Activated naive CD8-positive, alpha-beta T cell treated with anti-CD3 and anti-CD28 coated beads, Interleukin-2, amount 10 ng/mL, durations not matched to agents 7 days and 5 days (primary cell): ENCODE results near the gene EPB41L5. TPM values are rescaled to one million over a fixed set of nuclear protein-coding genes. Genes with fewer than 3 reads are reported as not detected.
"Not testable (repeated sequence)": the region's sequence is repeated elsewhere in the genome, so short reads cannot be mapped to it uniquely, and the experiment has no call there.

Source experiments
- ATAC-seq: fragments of 150-1000 bp; cut with Tn5 transposase; one replicate; pipeline ENCODE4 v1.10.0; 2021; ENCODE audit warnings: low read depth, moderate library complexity
- POLR2A ChIA-PET: fragments of 350-600 bp; sonication (Branson Sonifier 250); formaldehyde crosslinking; loops from one replicate; lab custom pipeline; 2021; ENCODE audit warnings: antibody characterized with exemption; lab: Charles Lee
- DNase-seq: peaks from one replicate; pipeline ENCODE4 v3.0.0; 2021
- H3K27ac Mint-ChIP-seq: one replicate; pipeline ENCODE4 v1.8.0; 2022; ENCODE audit warnings: mild to moderate bottlenecking, mixed read lengths
- H3K27me3 Mint-ChIP-seq: one replicate; pipeline ENCODE4 v1.8.0; 2022; ENCODE audit warnings: mild to moderate bottlenecking, moderate library complexity, mixed read lengths
- H3K36me3 Mint-ChIP-seq: one replicate; pipeline ENCODE4 v1.8.0; 2021; ENCODE audit warnings: mild to moderate bottlenecking, mixed read lengths
- H3K4me1 Mint-ChIP-seq: one replicate; pipeline ENCODE4 v1.8.0; 2021; ENCODE audit warnings: mixed read lengths
- H3K4me3 Mint-ChIP-seq: one replicate; pipeline ENCODE4 v1.8.0; 2022; ENCODE audit warnings: mild to moderate bottlenecking, moderate library complexity, mixed read lengths
- H3K9me3 Mint-ChIP-seq: one replicate; pipeline ENCODE4 v1.8.0; 2021; ENCODE audit warnings: mixed read lengths
- total RNA-seq, 2 experiments: library from RNA; stranded (reverse); gene quantifications; one replicate each; pipeline ENCODE4 v1.2.3, GENCODE V29; 2021

The EPB41L5 gene
- total RNA-seq, 2 experiments from 2014 or later = 6.6 to 6.7 TPM

DNA sequence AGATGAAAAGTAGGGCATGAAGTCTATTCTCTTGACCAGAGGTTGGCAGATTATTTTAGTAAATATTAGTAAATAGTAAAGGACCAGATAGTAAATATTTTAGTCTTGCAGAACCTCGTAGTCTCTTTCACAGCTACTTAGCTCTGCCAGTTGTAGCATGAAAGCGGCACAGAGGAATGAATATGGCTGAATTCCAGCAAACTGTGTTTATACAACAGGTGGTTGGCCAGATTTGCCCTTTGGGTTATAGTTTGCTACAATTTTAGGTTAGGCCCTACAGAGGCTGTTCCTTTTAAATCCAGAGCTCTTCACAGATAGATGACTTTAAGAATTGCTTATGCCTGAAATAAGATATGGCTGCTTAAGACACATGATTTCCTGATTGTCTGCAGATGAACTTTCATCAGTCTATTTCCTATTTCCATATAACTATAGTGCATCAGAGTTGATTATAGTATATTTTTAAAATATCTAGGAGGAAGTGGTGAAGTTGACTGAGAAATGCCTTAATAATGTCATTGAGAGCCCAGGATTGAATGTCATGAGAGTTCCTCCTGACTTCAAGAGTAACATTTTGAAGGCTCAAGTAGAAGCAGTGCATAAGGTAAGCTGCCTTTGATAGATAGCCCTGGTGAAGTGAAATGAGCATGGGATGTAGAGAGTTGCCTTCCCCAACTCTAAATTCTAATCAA lies 129.8 kb downstream of the EPB41L5 start:
- DNase-seq (no peak), ATAC-seq (no peak)
- POLR2A ChIA-PET = no interaction called here
- no peaks in the 10 kb centered on the region for H3K4me1 Mint-ChIP-seq
- no peak overlapping the region for H3K4me3 Mint-ChIP-seq
- no peak overlapping the region for H3K27ac Mint-ChIP-seq
- H3K27me3 Mint-ChIP-seq = no peaks in the 10 kb centered on the region
- H3K36me3 Mint-ChIP-seq = no peaks in the 10 kb centered on the region
- no peaks in the 10 kb centered on the region for H3K9me3 Mint-ChIP-seq

DNA sequence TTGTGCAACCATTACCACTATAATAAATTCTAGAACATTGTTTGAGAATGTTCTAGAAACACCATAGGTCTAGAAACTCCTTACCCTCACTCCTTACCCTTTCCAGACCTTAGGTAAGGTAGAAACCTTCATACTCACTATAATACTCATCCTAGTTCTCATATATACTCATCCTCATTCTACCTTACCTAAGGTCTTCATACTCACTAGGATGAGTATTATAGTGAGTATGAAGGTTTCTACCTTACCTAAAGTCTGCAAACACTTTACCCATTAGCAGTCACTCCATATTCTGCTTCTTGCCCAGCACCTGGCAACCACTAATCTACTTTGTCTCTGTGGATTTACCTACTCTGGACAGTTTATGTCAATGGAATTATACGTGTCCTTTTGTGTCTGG lies 135.4 kb downstream of the EPB41L5 start:
- peaks cover 4% of the 10 kb centered on the region for H3K36me3 Mint-ChIP-seq
- H3K27me3 Mint-ChIP-seq = no peaks in the 10 kb centered on the region
- DNase-seq (no peak), ATAC-seq (no peak)
- H3K4me3 Mint-ChIP-seq = no peak overlapping the region
- no peak overlapping the region for H3K27ac Mint-ChIP-seq
- peaks cover 8% of the 10 kb centered on the region for H3K9me3 Mint-ChIP-seq
- POLR2A ChIA-PET = interaction anchor here (0.6 kb wide), 1 partner anchor 388 kb away, joined by 4 read pairs; no protein-coding TSS in a partner anchor
- H3K4me1 Mint-ChIP-seq = no peaks in the 10 kb centered on the region

DNA sequence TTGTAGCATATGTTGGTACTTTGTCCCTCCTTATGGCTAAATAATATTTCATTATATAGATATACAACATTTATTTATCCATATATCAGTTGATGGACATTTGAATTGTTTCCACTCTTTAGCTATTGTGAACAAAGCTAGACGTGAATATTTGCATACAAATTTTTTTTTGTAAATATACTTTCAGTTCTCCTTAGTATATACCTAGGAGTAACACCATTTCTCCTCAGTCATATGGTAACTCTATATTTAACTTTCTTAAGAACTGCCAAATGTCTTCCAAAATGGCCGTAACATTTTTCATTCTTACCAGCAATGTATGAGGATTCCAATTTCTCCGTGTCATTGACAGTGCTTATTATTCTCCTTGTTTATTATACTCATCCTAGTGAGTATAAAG lies 135.8 kb downstream of the EPB41L5 start:
- Mint-ChIP-seq H3K4me1 (no peaks in the 10 kb centered on the region), H3K4me3 (no peak overlapping the region), H3K27me3 (no peaks in the 10 kb centered on the region), H3K27ac (no peak overlapping the region), H3K36me3 (peaks cover 4% of the 10 kb centered on the region), H3K9me3 (peaks cover 8% of the 10 kb centered on the region)
- POLR2A ChIA-PET = no interaction called here
- no peak for DNase-seq
- no peak for ATAC-seq

DNA sequence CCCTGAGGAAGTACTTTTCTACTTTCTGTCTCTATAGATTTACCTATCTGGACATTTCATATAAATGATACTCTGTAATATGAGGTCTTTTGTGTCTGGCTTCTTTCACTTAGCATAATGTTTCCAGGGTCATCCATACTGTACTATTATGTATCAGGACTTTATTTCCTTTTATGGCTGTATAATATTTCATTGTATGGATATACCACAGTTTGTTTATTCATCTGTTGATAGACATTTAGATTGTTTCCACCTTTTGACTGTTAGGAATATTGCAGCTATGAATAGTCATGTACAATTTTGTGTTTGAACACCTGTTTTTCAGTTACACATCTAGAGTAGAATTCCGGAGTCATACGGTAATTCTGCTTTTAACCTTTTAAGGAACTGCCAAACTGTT lies 136.5 kb downstream of the EPB41L5 start:
- DNase-seq = no peak
- POLR2A ChIA-PET = no interaction called here
- Mint-ChIP-seq H3K36me3 (peaks cover 5% of the 10 kb centered on the region), H3K4me1 (no peaks in the 10 kb centered on the region), H3K9me3 (peaks cover 8% of the 10 kb centered on the region), H3K4me3 (no peak overlapping the region), H3K27ac (no peak overlapping the region), H3K27me3 (no peaks in the 10 kb centered on the region)
- ATAC-seq = no peak

DNA sequence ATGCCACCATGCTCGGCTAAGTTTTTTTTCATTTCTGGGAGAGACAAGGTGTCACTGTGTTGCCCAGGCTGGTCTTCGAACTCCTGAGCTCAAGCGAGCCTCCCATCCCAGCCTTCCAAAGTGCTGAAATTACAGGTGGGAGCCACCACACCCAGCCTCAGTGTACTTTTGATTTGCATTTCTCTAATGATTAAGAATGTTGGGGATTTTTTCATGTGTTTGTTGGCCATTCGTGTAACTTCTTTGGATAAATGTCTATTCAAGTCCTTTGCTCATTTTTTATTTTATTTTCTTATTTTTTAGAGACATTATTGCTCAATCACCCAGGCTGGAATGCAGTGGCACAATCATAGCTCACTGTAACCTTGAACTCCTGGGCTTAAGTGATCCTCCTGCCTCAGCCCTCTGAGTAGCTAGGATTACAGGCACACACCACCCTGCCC lies 137.2 kb downstream of the EPB41L5 start:
- ATAC-seq (no peak), DNase-seq (no peak)
- Mint-ChIP-seq H3K36me3 (peaks cover 7% of the 10 kb centered on the region), H3K9me3 (peaks cover 9% of the 10 kb centered on the region), H3K27ac (no peak overlapping the region), H3K27me3 (no peaks in the 10 kb centered on the region), H3K4me1 (no peaks in the 10 kb centered on the region), H3K4me3 (no peak overlapping the region)
- POLR2A ChIA-PET = no interaction called here

DNA sequence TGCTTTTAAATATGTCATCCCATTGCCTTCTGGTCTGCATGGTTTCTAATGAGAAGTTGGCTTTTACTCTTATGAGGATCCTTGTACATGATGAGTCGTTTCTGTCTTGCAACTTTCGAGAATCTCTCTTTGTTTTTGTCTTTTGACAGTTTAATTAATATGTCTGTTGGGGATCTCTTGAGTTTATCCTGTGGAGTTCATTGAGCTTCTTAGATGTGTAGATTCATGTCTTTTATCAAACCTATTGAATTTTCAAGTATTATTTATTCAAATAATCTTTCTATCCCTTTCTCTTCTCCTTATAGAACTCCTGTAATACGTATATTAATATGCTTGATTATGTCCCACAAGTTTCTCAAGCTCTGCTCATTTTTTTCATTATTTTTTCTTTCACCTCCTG lies 142.4 kb downstream of the EPB41L5 start:
- peaks cover 22% of the 10 kb centered on the region for H3K36me3 Mint-ChIP-seq
- no peaks in the 10 kb centered on the region for H3K27me3 Mint-ChIP-seq
- DNase-seq (no peak), ATAC-seq (no peak)
- POLR2A ChIA-PET = interaction anchor here (0.7 kb wide), 1 partner anchor 152 kb away, joined by 3 read pairs; no protein-coding TSS in a partner anchor
- H3K4me3 Mint-ChIP-seq = no peak overlapping the region
- no peaks in the 10 kb centered on the region for H3K4me1 Mint-ChIP-seq
- H3K9me3 Mint-ChIP-seq = peaks cover 17% of the 10 kb centered on the region
- H3K27ac Mint-ChIP-seq = no peak overlapping the region

DNA sequence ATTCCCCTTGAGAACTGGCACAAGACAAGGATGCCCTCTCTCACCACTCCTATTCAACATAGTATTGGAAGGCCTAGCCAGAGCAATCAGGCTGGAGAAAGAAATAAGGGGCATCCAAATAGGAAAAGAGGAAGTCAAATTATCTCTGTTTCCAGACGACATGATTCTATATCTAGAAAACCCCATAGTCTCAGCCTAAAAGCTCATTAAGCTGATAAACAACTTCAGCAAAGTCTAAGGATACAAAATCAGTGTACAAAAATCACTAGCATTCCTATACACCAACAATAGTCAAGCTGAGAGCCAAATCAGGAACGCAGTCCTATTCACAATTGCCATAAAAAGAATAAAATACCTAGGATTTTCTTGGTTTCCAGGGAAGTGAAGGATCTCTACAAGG lies 145.8 kb downstream of the EPB41L5 start:
- Mint-ChIP-seq H3K36me3 (peaks cover 22% of the 10 kb centered on the region), H3K9me3 (peaks cover 10% of the 10 kb centered on the region)
- not testable (repeated sequence) for H3K4me1 Mint-ChIP-seq, H3K4me3 Mint-ChIP-seq, DNase-seq, H3K27ac Mint-ChIP-seq, ATAC-seq, H3K27me3 Mint-ChIP-seq
- POLR2A ChIA-PET = interaction anchor here (0.6 kb wide), 1 partner anchor 11 kb away, joined by 3 read pairs; no protein-coding TSS in a partner anchor

DNA sequence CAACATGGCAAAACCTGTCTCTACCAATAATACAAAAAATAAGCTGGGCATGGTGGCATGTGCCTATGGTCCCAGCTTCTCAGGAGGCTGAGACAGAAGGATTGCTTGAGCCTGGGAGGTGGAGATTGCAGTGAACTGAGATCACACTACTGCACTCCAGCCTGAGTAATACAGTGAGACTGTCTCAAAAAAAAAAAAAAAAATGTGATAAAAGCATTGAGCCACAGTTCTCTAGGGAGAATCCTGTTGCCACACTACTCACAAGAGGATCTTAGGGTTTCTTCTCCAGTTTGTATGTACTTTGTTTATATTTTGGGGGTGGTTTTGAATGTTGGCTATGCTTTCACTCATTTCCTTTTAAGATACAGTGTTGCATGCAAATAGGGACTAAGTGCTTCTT lies 148.3 kb downstream of the EPB41L5 start:
- no peaks in the 10 kb centered on the region for H3K27me3 Mint-ChIP-seq
- no peak overlapping the region for H3K4me3 Mint-ChIP-seq
- POLR2A ChIA-PET = no interaction called here
- H3K36me3 Mint-ChIP-seq = peaks cover 16% of the 10 kb centered on the region
- H3K9me3 Mint-ChIP-seq = peaks cover 5% of the 10 kb centered on the region
- DNase-seq (no peak), ATAC-seq (no peak)
- H3K27ac Mint-ChIP-seq = no peak overlapping the region
- no peaks in the 10 kb centered on the region for H3K4me1 Mint-ChIP-seq

DNA sequence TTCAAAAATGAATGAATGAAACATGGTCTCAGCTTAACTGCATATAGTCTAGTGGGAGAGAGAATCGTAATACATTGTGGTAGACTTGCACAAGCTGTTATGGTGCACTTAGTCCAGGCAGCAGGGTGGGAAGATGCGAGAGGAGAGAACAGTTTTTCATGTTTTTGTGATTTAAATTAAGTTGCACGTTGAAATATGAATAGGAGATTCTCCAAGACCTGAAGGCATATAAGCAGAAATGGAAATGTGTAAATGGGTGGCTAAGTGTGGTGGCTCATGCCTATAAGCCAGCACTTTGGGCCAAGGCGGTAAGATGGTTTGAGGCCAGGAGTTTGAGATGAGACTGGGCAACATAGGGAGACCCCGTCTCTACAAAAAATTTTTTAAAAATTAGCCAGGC lies 149.8 kb downstream of the EPB41L5 start:
- POLR2A ChIA-PET = no interaction called here
- Mint-ChIP-seq H3K9me3 (no peaks in the 10 kb centered on the region), H3K4me1 (no peaks in the 10 kb centered on the region), H3K27me3 (no peaks in the 10 kb centered on the region), H3K4me3 (no peak overlapping the region), H3K27ac (no peak overlapping the region), H3K36me3 (peaks cover 3% of the 10 kb centered on the region)
- DNase-seq (no peak), ATAC-seq (no peak)

DNA sequence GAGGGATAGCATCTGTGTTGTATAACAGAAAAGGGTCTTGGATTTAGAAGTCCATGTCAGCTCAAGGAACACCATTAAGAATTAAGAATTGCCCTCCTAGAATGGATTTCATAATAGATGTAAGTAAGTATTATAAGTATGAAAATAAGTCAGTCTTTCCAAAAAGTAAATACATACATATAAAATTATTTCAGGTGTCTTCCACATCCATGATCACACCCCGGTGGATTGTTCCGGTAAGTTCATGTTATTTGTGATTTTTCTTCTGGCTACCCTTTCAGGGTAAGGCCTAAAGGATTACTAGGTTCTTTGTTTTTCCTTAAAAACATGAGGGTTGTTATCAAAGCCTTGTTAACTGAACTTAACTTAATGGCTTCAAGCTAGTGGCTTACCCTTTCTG lies 154.4 kb downstream of the EPB41L5 start:
- Mint-ChIP-seq H3K27ac (no peak overlapping the region), H3K4me1 (no peaks in the 10 kb centered on the region), H3K9me3 (peaks cover 2% of the 10 kb centered on the region), H3K36me3 (peaks cover 21% of the 10 kb centered on the region), H3K4me3 (no peak overlapping the region), H3K27me3 (no peaks in the 10 kb centered on the region)
- POLR2A ChIA-PET = no interaction called here
- DNase-seq (no peak), ATAC-seq (no peak)

DNA sequence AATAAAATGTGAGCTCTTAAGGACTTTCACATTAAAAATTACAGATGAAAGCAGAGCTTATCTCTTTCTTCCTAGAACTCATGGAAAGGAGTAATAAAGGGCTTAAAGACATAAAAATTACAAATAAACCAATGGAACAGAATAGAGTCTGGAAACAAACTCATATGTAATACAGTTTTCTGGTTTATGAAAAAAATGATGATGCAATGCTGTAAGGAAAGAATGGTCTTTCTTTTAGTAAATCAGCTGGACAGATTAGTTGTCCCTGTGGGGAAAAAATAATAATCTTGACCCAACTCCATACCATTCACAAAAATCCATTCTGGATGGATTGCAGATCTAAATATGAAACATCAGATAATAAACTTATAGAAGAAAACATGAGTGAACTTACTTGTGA lies 156.1 kb downstream of the EPB41L5 start:
- H3K4me3 Mint-ChIP-seq = no peak overlapping the region
- no peaks in the 10 kb centered on the region for H3K27me3 Mint-ChIP-seq
- H3K36me3 Mint-ChIP-seq = peaks cover 21% of the 10 kb centered on the region
- H3K9me3 Mint-ChIP-seq = peaks cover 2% of the 10 kb centered on the region
- no peak for ATAC-seq
- POLR2A ChIA-PET = no interaction called here
- no peaks in the 10 kb centered on the region for H3K4me1 Mint-ChIP-seq
- H3K27ac Mint-ChIP-seq = no peak overlapping the region
- no peak for DNase-seq

DNA sequence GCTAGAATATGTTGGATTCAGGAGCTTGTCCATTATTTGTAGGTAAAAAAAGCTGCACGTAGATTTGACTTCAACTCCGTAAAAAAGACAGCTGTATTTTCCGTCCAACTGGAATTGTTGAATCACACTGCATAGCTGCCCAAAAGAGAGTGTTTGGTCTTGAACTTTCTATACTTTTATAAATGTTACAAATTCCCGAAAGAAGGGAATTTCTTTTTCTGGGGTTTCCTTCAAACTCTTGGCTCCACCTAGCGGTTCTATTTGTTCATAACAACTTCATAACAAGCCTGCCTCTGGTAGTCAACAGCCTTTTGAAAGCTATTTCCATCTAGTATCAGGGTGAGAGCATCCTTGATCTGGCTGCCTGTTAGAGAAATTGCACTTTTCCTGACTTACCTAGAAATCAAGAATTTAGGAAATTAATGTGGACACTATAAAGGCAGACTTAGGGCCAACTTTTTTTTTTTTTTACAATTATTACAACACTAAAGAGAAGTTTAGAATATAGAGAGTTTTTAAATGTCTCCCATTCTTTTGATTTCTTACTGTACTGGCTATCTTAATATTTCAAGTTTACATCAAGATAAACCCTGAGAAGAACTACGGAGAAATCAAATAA lies 162.2 kb downstream of the EPB41L5 start:
- no peak overlapping the region for H3K4me3 Mint-ChIP-seq
- POLR2A ChIA-PET = interaction anchor here (1.2 to 4.7 kb wide), 3 partner anchors 138 to 415 kb away, joined by 5 to 42 read pairs (median 9); partner anchors contain the start of genes EPB41L5 and PTPN4

DNA sequence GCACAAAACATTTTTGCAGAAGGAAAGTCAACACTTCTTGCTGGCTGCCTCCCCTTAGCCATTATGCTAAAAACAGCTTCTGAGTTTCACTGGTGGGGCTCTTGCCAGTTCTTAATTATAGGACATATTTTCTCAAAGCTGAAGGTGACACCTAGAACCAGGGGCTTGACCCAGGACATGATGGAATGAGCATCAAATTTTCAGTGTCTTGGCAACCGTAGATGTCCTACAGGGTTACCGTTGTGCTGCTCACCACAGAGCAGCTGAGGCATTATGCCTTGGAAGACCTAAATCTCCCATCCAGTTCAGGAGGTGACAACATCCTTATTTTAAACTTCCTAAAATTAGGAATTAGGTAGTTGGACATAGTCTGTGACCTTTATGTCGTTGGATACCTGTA lies 163.6 kb downstream of the EPB41L5 start:
- ATAC-seq = no peak
- peak overlapping the region; percentile 99 for H3K4me3 Mint-ChIP-seq
- no peaks in the 10 kb centered on the region for H3K27me3 Mint-ChIP-seq
- H3K36me3 Mint-ChIP-seq = peaks cover 16% of the 10 kb centered on the region
- DNase-seq = no peak
- H3K27ac Mint-ChIP-seq = peak overlapping the region; percentile 99
- H3K4me1 Mint-ChIP-seq = peaks cover 42% of the 10 kb centered on the region
- POLR2A ChIA-PET = interaction anchor here (0.8 to 4.7 kb wide), 16 partner anchors 29 to 809 kb away, joined by 3 to 42 read pairs (median 6); partner anchors contain the start of genes C2orf76, DBI, EPB41L5 and PTPN4
- H3K9me3 Mint-ChIP-seq = no peaks in the 10 kb centered on the region

More for the DNA sequence above, 162.2 kb downstream of the EPB41L5 start:
- peaks cover 40% of the 10 kb centered on the region for H3K4me1 Mint-ChIP-seq
- DNase-seq = no peak
- no peak for ATAC-seq
- peaks cover 22% of the 10 kb centered on the region for H3K36me3 Mint-ChIP-seq
- no peaks in the 10 kb centered on the region for H3K9me3 Mint-ChIP-seq
- H3K27me3 Mint-ChIP-seq = no peaks in the 10 kb centered on the region
- peak overlapping the region; percentile 46 for H3K27ac Mint-ChIP-seq
